Transverse colon (tissue), 4 donors: ENCODE measurements around the gene FBLN7. TPM values are rescaled to one million over a fixed set of nuclear protein-coding genes. Genes with fewer than 3 reads are reported as not detected.

Experiments
- DNase-seq: peaks from one replicate; pipeline ENCODE4 v3.0.0-alpha.2; 2019
- H3K27ac ChIP-seq, 4 donors: fragments of 200-600 bp; sonication (generic); 2 replicates each; pipeline ENCODE4 v1.5.1; 2016 to 2018; ENCODE audit warnings: inconsistent platforms in 4 of 4
- H3K27me3 ChIP-seq: fragments of 200-600 bp; sonication (generic); 2 replicates; pipeline ENCODE4 v1.5.1; 2017; ENCODE audit warnings: inconsistent platforms
- H3K36me3 ChIP-seq, 4 donors: fragments of 200-600 bp; sonication (generic); 2 replicates each; pipeline ENCODE4 v1.5.1; 2017 to 2019; ENCODE audit warnings: inconsistent platforms in 4 of 4
- H3K4me1 ChIP-seq, 4 donors: fragments of 200-600 bp; sonication (generic); 2 replicates each; pipeline ENCODE4 v1.5.1; 2017 to 2020; ENCODE audit warnings: inconsistent platforms in 4 of 4
- H3K4me3 ChIP-seq, 4 donors: fragments of 200-600 bp; sonication (generic); 1 replicate in 1 of 4; 2 replicates in 3 of 4; pipeline versions ENCODE4 v1.5.1 to v1.6.1; 2017 to 2019; ENCODE audit warnings: inconsistent platforms in 4 of 4
- H3K9me3 ChIP-seq, 2 donors: fragments of 200-600 bp; sonication (generic); 2 replicates each; pipeline ENCODE4 v1.5.1; 2017 to 2019; ENCODE audit warnings: inconsistent platforms in 2 of 2
- CTCF ChIP-seq, 5 experiments: fragments of 200-600 bp in 3 of 5; fragments of 450-650 bp in 2 of 5; sonication (generic) in 3 of 5; IDR thresholded peaks; 1 replicate in 2 of 5; 2 replicates in 3 of 5; pipeline ENCODE4 v1.5.1; 2016 to 2017; ENCODE audit warnings: antibody characterized with exemption in 5 of 5, inconsistent platforms in 3 of 5, mild to moderate bottlenecking in 2 of 5, moderate library complexity in 1 of 5
- EP300 ChIP-seq: sonication (generic); formaldehyde crosslinking; IDR thresholded peaks from one replicate; pipeline ENCODE4 v1.6.1; 2017; ENCODE audit warnings: antibody characterized with exemption, low read depth
- POLR2A ChIP-seq: fragments of 450-650 bp; IDR thresholded peaks from one replicate; pipeline ENCODE4 v1.6.1; 2016; ENCODE audit warnings: antibody characterized with exemption, mild to moderate bottlenecking, moderate library complexity
- POLR2AphosphoS5 ChIP-seq, 3 donors: sonication (generic); formaldehyde crosslinking; IDR thresholded peaks; one replicate each; pipeline ENCODE4 v1.6.1; 2016; ENCODE audit warnings: antibody characterized with exemption in 3 of 3
- WGBS, 2 donors: methylation state at CpG; one replicate each; pipeline ENCODE4 v1.1.5; 2018; ENCODE audit warnings: low coverage in 1 of 2; 5-methylcytosine and 5-hydroxymethylcytosine counted together
- in situ Hi-C, 4 donors: fragments of 200-750 bp; cut with MboI; loops; one replicate each; pipeline versions ENCODE4 v1.15.0 to v1.15.1; 2017; ENCODE audit warnings: low sequenced_read_pairs in 3 of 4, low pct_ligation_motif_present in 1 of 4, low pct_unique_long_range_greater_than_20kb in 1 of 4
- intact Hi-C: fragments of 100-400 bp; cut with DNase I; formaldehyde crosslinking; loops from one replicate; pipeline ENCODE4 v1.15.1; 2023; ENCODE audit warnings: low total_unique reads
- total RNA-seq, 4 donors: library from RNA; depleted of rRNA; stranded (reverse); fragments of >200 nt; gene quantifications; one replicate each; pipeline ENCODE4 v1.1.0, GENCODE V29; 2016

Gene FBLN7
- total RNA-seq, 4 donors from 2014 or later = 1.2 to 2.9 TPM; not detected in 2

- in situ Hi-C loops = no loop called here
- WGBS, 2 donors = 33 to 73% methylated on average over 1 to 3 of the region's 3 CpGs
Measured at GRCh38 chr2:112157472-112157871, 19.3 kb downstream of the FBLN7 start.

GRCh38 chr2:112159454-112159921, 21.3 kb downstream of the FBLN7 start:
- Histone ChIP-seq H3K27me3 (no peaks in the 10 kb centered on the region), H3K4me3 (no peak overlapping the region), H3K9me3 (no peaks in the 10 kb centered on the region), H3K27ac (no peak overlapping the region), H3K36me3 (no peaks in the 10 kb centered on the region), H3K4me1 (no peaks in the 10 kb centered on the region)
- DNase-seq = no peak
- intact Hi-C loops (no loop called here), in situ Hi-C loops (no loop called here)
- 89 to 100% methylated on average over 1 to 31 of the region's 31 CpGs for WGBS, 2 donors
- TF ChIP-seq POLR2A (no peak), POLR2AphosphoS5 (IDR thresholded peaks at IDR 0.05) (no peak), CTCF (IDR thresholded peaks at IDR 0.05) (no peak), EP300 (no peak)

More at GRCh38 chr2:112157472-112157871, 19.3 kb downstream of the FBLN7 start:
- H3K4me3 ChIP-seq = no peak overlapping the region
- no peaks in the 10 kb centered on the region for H3K9me3 ChIP-seq
- no peak for DNase-seq
- intact Hi-C loops = no loop called here
- no peaks in the 10 kb centered on the region for H3K36me3 ChIP-seq
- H3K27ac ChIP-seq = no peak overlapping the region
- no peaks in the 10 kb centered on the region for H3K4me1 ChIP-seq
- no peaks in the 10 kb centered on the region for H3K27me3 ChIP-seq
- no peak for TF ChIP-seq POLR2A
- no peak for TF ChIP-seq POLR2AphosphoS5 (IDR thresholded peaks at IDR 0.05)
- no peak for TF ChIP-seq EP300
- TF ChIP-seq CTCF (IDR thresholded peaks at IDR 0.05) = no peak

DNA sequence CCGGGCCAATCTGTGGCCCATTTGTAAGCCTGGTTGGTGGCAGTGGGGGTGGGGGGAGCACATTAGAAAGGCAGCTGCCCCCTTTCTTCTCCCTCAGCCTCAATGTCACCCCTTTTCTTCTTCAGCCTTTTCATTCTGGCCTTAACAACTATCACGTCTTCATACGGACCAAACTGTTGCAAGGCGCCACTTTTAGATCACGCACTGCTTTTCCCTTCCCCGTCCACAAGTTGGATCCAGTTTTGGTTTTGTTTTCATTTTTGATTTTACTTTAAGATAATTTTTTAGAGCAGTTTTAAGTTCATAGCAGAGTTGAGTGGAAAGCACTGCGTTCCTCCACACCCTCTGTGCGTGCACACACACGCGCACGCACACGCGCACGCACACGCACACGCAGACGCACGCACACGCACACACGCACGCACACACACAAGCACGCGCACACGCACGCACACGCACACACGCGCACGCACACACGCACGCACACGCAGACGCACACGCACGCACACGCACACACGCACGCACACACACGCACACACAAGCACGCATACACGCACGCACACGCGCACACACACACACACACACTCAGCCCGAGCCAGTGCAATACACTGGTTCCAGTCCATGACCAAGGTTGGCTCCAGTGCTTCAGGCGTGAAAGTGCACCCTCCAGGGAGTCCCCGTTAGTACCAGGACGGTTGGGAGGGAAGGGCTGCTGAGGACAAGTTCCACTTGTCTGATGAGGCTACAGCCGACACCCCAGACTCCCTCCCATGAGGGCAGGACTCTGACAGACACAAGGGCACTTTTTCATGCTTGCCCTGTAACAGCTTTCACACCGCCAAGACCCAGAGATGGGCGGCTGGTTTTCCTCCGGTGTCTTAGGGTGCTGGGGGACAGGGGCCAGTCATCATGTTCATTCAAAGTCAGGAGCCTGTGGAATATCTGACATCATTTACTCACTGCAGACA, 22.4 kb downstream of the FBLN7 start:
- no peak for DNase-seq
- Histone ChIP-seq H3K9me3 (no peaks in the 10 kb centered on the region), H3K27me3 (no peaks in the 10 kb centered on the region), H3K36me3 (no peaks in the 10 kb centered on the region), H3K4me1 (no peaks in the 10 kb centered on the region), H3K4me3 (no peak overlapping the region), H3K27ac (no peak overlapping the region)
- intact Hi-C loops (no loop called here), in situ Hi-C loops (no loop called here)
- WGBS, 2 donors = 73 to 81% methylated on average over 17 to 50 of the region's 52 CpGs
- TF ChIP-seq POLR2A (no peak), POLR2AphosphoS5 (IDR thresholded peaks at IDR 0.05) (no peak), CTCF (IDR thresholded peaks at IDR 0.05) (no peak), EP300 (no peak)

GRCh38 chr2:112161431-112162145, 23.4 kb downstream of the FBLN7 start:
- Histone ChIP-seq H3K36me3 (no peaks in the 10 kb centered on the region), H3K27me3 (no peaks in the 10 kb centered on the region), H3K4me1 (no peaks in the 10 kb centered on the region), H3K9me3 (no peaks in the 10 kb centered on the region), H3K4me3 (no peak overlapping the region), H3K27ac (no peak overlapping the region)
- no peak for DNase-seq
- intact Hi-C loops (no loop called here), in situ Hi-C loops (no loop called here)
- no peak for TF ChIP-seq CTCF (IDR thresholded peaks at IDR 0.05)
- TF ChIP-seq EP300 = no peak
- no peak for TF ChIP-seq POLR2A
- no peak for TF ChIP-seq POLR2AphosphoS5 (IDR thresholded peaks at IDR 0.05)
- 86 to 100% methylated on average over 1 to 9 of the region's 9 CpGs for whole genome bisulfite sequencing, 2 donors
